ENCODE data around the gene ESD. TPM values are rescaled to one million over a fixed set of nuclear protein-coding genes. Genes with fewer than 3 reads are reported as not detected.
A peak's percentile ranks its signal among the peaks of the same experiment; 100 is the strongest.

The ESD gene
- total and polyA plus RNA-seq, 2 experiments from 2014 or later: 97.9 to 191 TPM

- no peaks in the 10 kb centered on the region for H3K36me3 ChIP-seq (ENCODE audit: low read depth)
- no peak for TF ChIP-seq EZH2 (IDR thresholded peaks at IDR 0.05; ENCODE audit: insufficient read depth, poor library complexity, severe bottlenecking)
- TF ChIP-seq EZH2phosphoT487 (IDR thresholded peaks at IDR 0.05; ENCODE audit: insufficient read depth, low read depth): no peak
- no peak overlapping the region for H3K9ac ChIP-seq
- peaks cover 29% of the 10 kb centered on the region for H3K4me1 ChIP-seq (ENCODE audit: insufficient read depth)
- H3K79me2 ChIP-seq (ENCODE audit: insufficient read depth): peaks cover under 1% of the 10 kb centered on the region
- H3F3A ChIP-seq (ENCODE audit: insufficient read depth): peaks cover 24% of the 10 kb centered on the region
- no peak overlapping the region for H3K27ac ChIP-seq
- H3K9me3 ChIP-seq (ENCODE audit: low read depth): no peaks in the 10 kb centered on the region
- no peaks in the 10 kb centered on the region for H4K20me1 ChIP-seq (ENCODE audit: insufficient read depth)
- in situ Hi-C loops (cut with MboI): no loop called here
- WGBS, 2 experiments (ENCODE audit: low coverage in 1 of 2, low lambda C conversion rate in 2 of 2, missing lambda C conversion rate in 2 of 2): 83 to 95% methylated on average over 1 of the region's 1 CpG
- H3K4me3 ChIP-seq: no peak overlapping the region
- H3K9me2 ChIP-seq (ENCODE audit: insufficient read depth): no peaks in the 10 kb centered on the region
- DNase-seq: no peak
- H3K4me2 ChIP-seq (ENCODE audit: unreplicated experiment): no peak overlapping the region
- no peak overlapping the region for H2AFZ ChIP-seq
- H3K27me3 ChIP-seq (replicated peaks; ENCODE audit: insufficient read depth): no peaks in the 10 kb centered on the region
Observed at GRCh38 chr13:46801858-46802257, 4.9 kb upstream of the ESD start.

- no peak overlapping the region for H3K9ac ChIP-seq
- no peaks in the 10 kb centered on the region for H4K20me1 ChIP-seq (ENCODE audit: insufficient read depth)
- H3K9me2 ChIP-seq (ENCODE audit: insufficient read depth): no peaks in the 10 kb centered on the region
- H2AFZ ChIP-seq: no peak overlapping the region
- WGBS, 2 experiments (ENCODE audit: low coverage in 1 of 2, low lambda C conversion rate in 2 of 2, missing lambda C conversion rate in 2 of 2): 85 to 98% methylated on average over 4 of the region's 4 CpGs
- H3K4me3 ChIP-seq: no peak overlapping the region
- H3K9me3 ChIP-seq (ENCODE audit: low read depth): no peaks in the 10 kb centered on the region
- in situ Hi-C loops (cut with MboI): no loop called here
- H3K27me3 ChIP-seq (replicated peaks; ENCODE audit: insufficient read depth): no peaks in the 10 kb centered on the region
- no peak overlapping the region for H3K4me2 ChIP-seq (ENCODE audit: unreplicated experiment)
- peaks cover 14% of the 10 kb centered on the region for H3F3A ChIP-seq (ENCODE audit: insufficient read depth)
- peaks cover 28% of the 10 kb centered on the region for H3K79me2 ChIP-seq (ENCODE audit: insufficient read depth)
- TF ChIP-seq EZH2phosphoT487 (IDR thresholded peaks at IDR 0.05; ENCODE audit: insufficient read depth, low read depth) (no peak), EZH2 (IDR thresholded peaks at IDR 0.05; ENCODE audit: insufficient read depth, poor library complexity, severe bottlenecking) (no peak)
- no peak for DNase-seq
- H3K36me3 ChIP-seq (ENCODE audit: low read depth): no peaks in the 10 kb centered on the region
- H3K4me1 ChIP-seq (ENCODE audit: insufficient read depth): peaks cover 31% of the 10 kb centered on the region
- H3K27ac ChIP-seq: no peak overlapping the region
Observed at GRCh38 chr13:46799139-46799538, 2.2 kb upstream of the ESD start.

GRCh38 chr13:46797501-46798237, 708 bp upstream of the ESD start:
- H3K4me1 ChIP-seq (ENCODE audit: insufficient read depth): peaks cover 23% of the 10 kb centered on the region
- H3K27ac ChIP-seq: peak overlapping the region; percentile 89
- 0 out of 2 replicates have a peak, but pooled peaks cover 5% of the 10 kb centered on the region for H3K36me3 ChIP-seq (ENCODE audit: low read depth)
- in situ Hi-C loops (cut with MboI): no loop called here
- H2AFZ ChIP-seq: peak overlapping the region; percentile 94
- peak overlapping the region; percentile 88 for H3K4me2 ChIP-seq (ENCODE audit: unreplicated experiment)
- TF ChIP-seq EZH2phosphoT487 (IDR thresholded peaks at IDR 0.05; ENCODE audit: insufficient read depth, low read depth) (no peak), EZH2 (IDR thresholded peaks at IDR 0.05; ENCODE audit: insufficient read depth, poor library complexity, severe bottlenecking) (no peak)
- no peaks in the 10 kb centered on the region for H3K27me3 ChIP-seq (replicated peaks; ENCODE audit: insufficient read depth)
- H3F3A ChIP-seq (ENCODE audit: insufficient read depth): peaks cover 6% of the 10 kb centered on the region; the same call in 1 of the 2 replicates
- peaks cover 42% of the 10 kb centered on the region for H3K79me2 ChIP-seq (ENCODE audit: insufficient read depth)
- 31 to 32% methylated on average over 8 of the region's 9 CpGs for WGBS, 2 experiments (ENCODE audit: low coverage in 1 of 2, low lambda C conversion rate in 2 of 2, missing lambda C conversion rate in 2 of 2)
- DNase-seq: peak; percentile 73
- H3K9me3 ChIP-seq (ENCODE audit: low read depth): no peaks in the 10 kb centered on the region
- H4K20me1 ChIP-seq (ENCODE audit: insufficient read depth): no peaks in the 10 kb centered on the region
- no peaks in the 10 kb centered on the region for H3K9me2 ChIP-seq (ENCODE audit: insufficient read depth)
- H3K4me3 ChIP-seq: peak overlapping the region; percentile 94
- peak overlapping the region; percentile 96 for H3K9ac ChIP-seq

- no peaks in the 10 kb centered on the region for H3K9me3 ChIP-seq (ENCODE audit: low read depth)
- peak overlapping the region; percentile 94 for H3K4me3 ChIP-seq
- peak overlapping the region; percentile 88 for H3K4me2 ChIP-seq (ENCODE audit: unreplicated experiment)
- peak overlapping the region; percentile 96 for H3K9ac ChIP-seq
- H3K9me2 ChIP-seq (ENCODE audit: insufficient read depth): no peaks in the 10 kb centered on the region
- WGBS, 2 experiments (ENCODE audit: low coverage in 1 of 2, low lambda C conversion rate in 2 of 2, missing lambda C conversion rate in 2 of 2): 27 to 32% methylated on average over 5 of the region's 5 CpGs
- H3K27me3 ChIP-seq (replicated peaks; ENCODE audit: insufficient read depth): no peaks in the 10 kb centered on the region
- peak overlapping the region; percentile 89 for H3K27ac ChIP-seq
- peak overlapping the region; percentile 94 for H2AFZ ChIP-seq
- in situ Hi-C loops (cut with MboI): no loop called here
- peaks cover 20% of the 10 kb centered on the region for H3K36me3 ChIP-seq (ENCODE audit: low read depth)
- H4K20me1 ChIP-seq (ENCODE audit: insufficient read depth): no peaks in the 10 kb centered on the region
- peaks cover 14% of the 10 kb centered on the region for H3K4me1 ChIP-seq (ENCODE audit: insufficient read depth)
- DNase-seq: peak; percentile 2
- peaks cover 57% of the 10 kb centered on the region for H3K79me2 ChIP-seq (ENCODE audit: insufficient read depth)
- H3F3A ChIP-seq (ENCODE audit: insufficient read depth): peaks cover 6% of the 10 kb centered on the region; the same call in 1 of the 2 replicates
- TF ChIP-seq EZH2phosphoT487 (IDR thresholded peaks at IDR 0.05; ENCODE audit: insufficient read depth, low read depth) (no peak), EZH2 (IDR thresholded peaks at IDR 0.05; ENCODE audit: insufficient read depth, poor library complexity, severe bottlenecking) (no peak)
Observed at GRCh38 chr13:46796129-46796514, 839 bp downstream of the ESD start.

Measured in GM23248 (cell line).